ENCODE results near the gene SLC15A3. TPM values are rescaled to one million over a fixed set of nuclear protein-coding genes. Genes with fewer than 3 reads are reported as not detected.

SLC15A3 gene
- total and polyA plus RNA-seq, 2 donors (not counting 1 experiment from before 2014, with no cell fraction given), result 10.5 to 29.9 TPM

DNA sequence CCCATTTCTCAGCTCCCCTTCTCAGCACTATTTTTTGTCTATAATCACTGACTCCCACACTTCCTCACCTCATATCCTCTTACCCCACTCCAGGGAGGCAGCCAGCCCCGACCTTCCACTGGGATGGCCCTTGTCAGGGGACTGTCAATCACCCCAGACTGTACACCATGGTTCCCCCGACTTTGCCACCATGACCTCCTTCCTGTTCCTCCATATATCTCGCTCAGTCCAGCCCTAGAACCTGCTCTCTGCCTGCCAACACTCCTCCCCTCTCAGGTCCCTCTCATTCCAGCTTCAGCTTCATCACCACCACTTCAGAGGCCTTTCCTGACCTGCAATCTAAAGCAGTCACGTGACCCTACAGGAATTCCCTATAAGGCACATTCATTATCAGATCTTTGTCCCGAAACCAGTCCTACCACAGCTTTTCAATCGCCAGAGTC is 62.1 kb downstream of the SLC15A3 start:
- Histone ChIP-seq H3K9me3 (ENCODE audit: control insufficient read depth, insufficient read depth, low read depth, low read length) (no peaks in the 10 kb centered on the region), H3K79me2 (ENCODE audit: control insufficient read depth, insufficient read depth, low read length) (no peaks in the 10 kb centered on the region), H3K36me3 (ENCODE audit: control insufficient read depth, insufficient read depth, low read length) (peaks cover 5% of the 10 kb centered on the region), H3K9ac (ENCODE audit: insufficient read depth, low read length) (no peak overlapping the region), H4K20me1 (ENCODE audit: control insufficient read depth, extremely low read depth, insufficient read depth, low read length) (no peaks in the 10 kb centered on the region), H3K4me3 (replicated peaks in 1 of 4; ENCODE audit: control extremely low read depth in 1 of 4, insufficient read depth in 1 of 4, low read depth in 3 of 4, low read length in 4 of 4) (no peak overlapping the region), H3K27me3 (ENCODE audit: control insufficient read depth, insufficient read depth, low read length) (no peaks in the 10 kb centered on the region), H2AFZ (ENCODE audit: low read length) (no peak overlapping the region), H3K27ac (ENCODE audit: insufficient read depth, low read length) (no peak overlapping the region), H3K4me1 (ENCODE audit: control insufficient read depth, extremely low read depth, insufficient read depth, low read length) (no peaks in the 10 kb centered on the region), H3K4me2 (ENCODE audit: extremely low read depth, insufficient read depth, low read length) (no peak overlapping the region)
- TF ChIP-seq, protein P1, sequence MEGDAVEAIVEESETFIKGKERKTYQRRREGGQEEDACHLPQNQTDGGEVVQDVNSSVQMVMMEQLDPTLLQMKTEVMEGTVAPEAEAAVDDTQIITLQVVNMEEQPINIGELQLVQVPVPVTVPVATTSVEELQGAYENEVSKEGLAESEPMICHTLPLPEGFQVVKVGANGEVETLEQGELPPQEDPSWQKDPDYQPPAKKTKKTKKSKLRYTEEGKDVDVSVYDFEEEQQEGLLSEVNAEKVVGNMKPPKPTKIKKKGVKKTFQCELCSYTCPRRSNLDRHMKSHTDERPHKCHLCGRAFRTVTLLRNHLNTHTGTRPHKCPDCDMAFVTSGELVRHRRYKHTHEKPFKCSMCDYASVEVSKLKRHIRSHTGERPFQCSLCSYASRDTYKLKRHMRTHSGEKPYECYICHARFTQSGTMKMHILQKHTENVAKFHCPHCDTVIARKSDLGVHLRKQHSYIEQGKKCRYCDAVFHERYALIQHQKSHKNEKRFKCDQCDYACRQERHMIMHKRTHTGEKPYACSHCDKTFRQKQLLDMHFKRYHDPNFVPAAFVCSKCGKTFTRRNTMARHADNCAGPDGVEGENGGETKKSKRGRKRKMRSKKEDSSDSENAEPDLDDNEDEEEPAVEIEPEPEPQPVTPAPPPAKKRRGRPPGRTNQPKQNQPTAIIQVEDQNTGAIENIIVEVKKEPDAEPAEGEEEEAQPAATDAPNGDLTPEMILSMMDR (conservative IDR thresholded peaks at IDR 0.05 in 1 of 2, IDR thresholded peaks at IDR 0.05 in 1 of 2; ENCODE audit: low read depth in 1 of 2, low read length in 2 of 2), result no peak
- TF ChIP-seq EZH2 (IDR thresholded peaks at IDR 0.05; ENCODE audit: low read length, missing control alignments), result no peak
- no peak for DNase-seq (ENCODE audit: low read depth in 2 of 2)

DNA sequence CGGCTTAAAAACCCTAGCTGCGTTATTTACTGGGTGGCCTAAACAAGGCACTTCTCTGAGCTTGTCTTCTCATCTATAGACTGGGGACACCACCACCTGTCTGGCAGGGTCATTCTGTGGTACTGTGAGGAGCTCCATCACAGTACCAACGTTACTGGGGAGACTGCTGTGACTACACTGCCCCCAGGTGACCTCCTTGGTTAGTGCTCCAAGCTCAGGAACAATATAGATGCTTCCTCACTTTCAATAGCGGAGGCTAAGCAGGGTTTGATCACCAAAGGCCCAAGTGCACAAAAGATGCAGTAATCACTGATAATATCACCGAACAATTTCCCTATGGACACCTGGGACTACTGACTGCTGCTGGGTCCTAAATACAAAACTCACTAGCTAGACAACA is 64.4 kb downstream of the SLC15A3 start:
- H3K27ac ChIP-seq (ENCODE audit: insufficient read depth, low read length), result no peak overlapping the region
- H3K9ac ChIP-seq (ENCODE audit: insufficient read depth, low read length), result no peak overlapping the region
- H3K9me3 ChIP-seq (ENCODE audit: control insufficient read depth, insufficient read depth, low read depth, low read length), result no peaks in the 10 kb centered on the region
- no peaks in the 10 kb centered on the region for H3K4me1 ChIP-seq (ENCODE audit: control insufficient read depth, extremely low read depth, insufficient read depth, low read length)
- peaks cover 3% of the 10 kb centered on the region for H3K36me3 ChIP-seq (ENCODE audit: control insufficient read depth, insufficient read depth, low read length)
- H3K4me2 ChIP-seq (ENCODE audit: extremely low read depth, insufficient read depth, low read length), result no peak overlapping the region
- H3K79me2 ChIP-seq (ENCODE audit: control insufficient read depth, insufficient read depth, low read length), result no peaks in the 10 kb centered on the region
- DNase-seq (ENCODE audit: low read depth in 2 of 2), result peak; percentile 27 to 58
- no peaks in the 10 kb centered on the region for H3K27me3 ChIP-seq (ENCODE audit: control insufficient read depth, insufficient read depth, low read length)
- TF ChIP-seq, protein P1 (conservative IDR thresholded peaks at IDR 0.05 in 1 of 2, IDR thresholded peaks at IDR 0.05 in 1 of 2; ENCODE audit: low read depth in 1 of 2, low read length in 2 of 2), result peak; percentile 67 to 73
- TF ChIP-seq EZH2 (IDR thresholded peaks at IDR 0.05; ENCODE audit: low read length, missing control alignments), result no peak
- no peak overlapping the region for H2AFZ ChIP-seq (ENCODE audit: low read length)
- no peak overlapping the region for H3K4me3 ChIP-seq (replicated peaks in 1 of 4; ENCODE audit: control extremely low read depth in 1 of 4, insufficient read depth in 1 of 4, low read depth in 3 of 4, low read length in 4 of 4)
- H4K20me1 ChIP-seq (ENCODE audit: control insufficient read depth, extremely low read depth, insufficient read depth, low read length), result no peaks in the 10 kb centered on the region

Other genes with a start within 250 kb of the SLC15A3 start
- not detected in 2 replicates for gene MS4A18, start 227.5 kb downstream of the SLC15A3 start, total RNA-seq
- not detected in 2 replicates for gene MS4A18, start 227.5 kb downstream of the SLC15A3 start, polyA plus RNA-seq
- not detected in 2 replicates for gene MS4A15, start 195.3 kb downstream of the SLC15A3 start, total RNA-seq
- not detected in 2 replicates for gene MS4A15, start 195.3 kb downstream of the SLC15A3 start, polyA plus RNA-seq
- not detected in 2 replicates for gene MS4A10, start 166.8 kb downstream of the SLC15A3 start, total RNA-seq
- gene MS4A10, start 166.8 kb downstream of the SLC15A3 start, polyA plus RNA-seq, result not detected in 2 replicates
- gene CCDC86, start 110.1 kb downstream of the SLC15A3 start, total RNA-seq, result 7.2 and 7.4 TPM in 2 replicates
- gene CCDC86, start 110.1 kb downstream of the SLC15A3 start, polyA plus RNA-seq, result 14.9 and 29.4 TPM in 2 replicates
- 0.26 and 0.33 TPM in 2 replicates for gene PTGDR2, start 96.2 kb downstream of the SLC15A3 start, total RNA-seq
- 0.45 and 2.4 TPM in 2 replicates for gene PTGDR2, start 96.2 kb downstream of the SLC15A3 start, polyA plus RNA-seq
- gene ZP1, start 84.6 kb downstream of the SLC15A3 start, total RNA-seq, result under 0.01 TPM in 1 of 2 replicates, not detected in the other
- gene ZP1, start 84.6 kb downstream of the SLC15A3 start, polyA plus RNA-seq, result 0.62 TPM in 1 of 2 replicates, not detected in the other
- 34.7 and 37.7 TPM in 2 replicates for gene PRPF19, start 45.6 kb downstream of the SLC15A3 start, total RNA-seq
- gene PRPF19, start 45.6 kb downstream of the SLC15A3 start, polyA plus RNA-seq, result 32.6 and 55.6 TPM in 2 replicates
- gene TMEM109, start 38.0 kb downstream of the SLC15A3 start, total RNA-seq, result 18.7 and 21.5 TPM in 2 replicates
- 34.9 and 42.4 TPM in 2 replicates for gene TMEM109, start 38.0 kb downstream of the SLC15A3 start, polyA plus RNA-seq
- 13.2 and 20.8 TPM in 2 replicates for gene TMEM132A, start 27.7 kb downstream of the SLC15A3 start, total RNA-seq
- gene TMEM132A, start 27.7 kb downstream of the SLC15A3 start, polyA plus RNA-seq, result 6.7 and 6.9 TPM in 2 replicates
- gene CD6, start 19.5 kb upstream of the SLC15A3 start, total RNA-seq, result not detected in 2 replicates
- not detected in 2 replicates for gene CD6, start 19.5 kb upstream of the SLC15A3 start, polyA plus RNA-seq
- not detected in 2 replicates for gene CD5, start 150.3 kb upstream of the SLC15A3 start, total RNA-seq
- gene CD5, start 150.3 kb upstream of the SLC15A3 start, polyA plus RNA-seq, result not detected in 2 replicates
- 7.2 and 7.6 TPM in 2 replicates for gene VPS37C, start 209.2 kb upstream of the SLC15A3 start, total RNA-seq
- 9.9 and 10.7 TPM in 2 replicates for gene VPS37C, start 209.2 kb upstream of the SLC15A3 start, polyA plus RNA-seq